H1 (cell line): ENCODE results near the gene RFX3. TPM values are rescaled to one million over a fixed set of nuclear protein-coding genes. Genes with fewer than 3 reads are reported as not detected.

Source experiments
- CTCF ChIA-PET: fragments of 300-600 bp; sonication (Branson Sonifier 250); formaldehyde crosslinking; loops from one replicate; lab custom pipeline; 2021; ENCODE audit not compliant: partially characterized antibody; lab: Charles Lee
- POLR2A ChIA-PET: fragments of 300-600 bp; sonication (Branson Sonifier 250); formaldehyde crosslinking; loops from one replicate; lab custom pipeline; 2021; ENCODE audit warnings: inconsistent platforms; ENCODE audit not compliant: partially characterized antibody; lab: Charles Lee
- DNase-seq, 2 experiments: peaks; one replicate each; pipeline versions ENCODE4 v3.0.0 to v3.0.0-alpha.2; 2010 to 2022; ENCODE audit warnings: low spot score in 2 of 2, low read depth in 1 of 2, mixed read lengths in 1 of 2
- FAIRE-seq: peaks from 2 replicates; lab custom pipeline; 2011; peaks lifted over from hg19 to GRCh38; lab: Jason Lieb, UNC
- H2AFZ ChIP-seq: 2 replicates; pipeline ENCODE4 v1.8.1; 2012; ENCODE audit warnings: low read length, inconsistent platforms
- H2AK5ac ChIP-seq: 2 replicates; pipeline ENCODE4 v1.6.1; 2013; ENCODE audit warnings: low read depth, low read length
- H2BK120ac ChIP-seq: replicated peaks from 2 replicates; pipeline ENCODE3; 2013; ENCODE audit warnings: low read depth, low read length, inconsistent platforms
- H2BK12ac ChIP-seq: 2 replicates; pipeline ENCODE4 v1.6.1; 2013; ENCODE audit warnings: low read depth, low read length
- H2BK15ac ChIP-seq: 2 replicates; pipeline ENCODE4 v1.6.1; 2013; ENCODE audit warnings: low read length
- H2BK20ac ChIP-seq: 2 replicates; pipeline ENCODE4 v1.6.1; 2013; ENCODE audit warnings: low read length
- H2BK5ac ChIP-seq: 2 replicates; pipeline ENCODE4 v1.6.1; 2013; ENCODE audit warnings: low read depth, low read length
- H3K14ac ChIP-seq: 2 replicates; pipeline ENCODE4 v1.6.1; 2013; ENCODE audit warnings: inconsistent platforms; ENCODE audit not compliant: insufficient read length
- H3K18ac ChIP-seq: 2 replicates; pipeline ENCODE4 v1.6.1; 2013; ENCODE audit warnings: low read length; ENCODE audit errors: extremely low read depth
- H3K23ac ChIP-seq: 2 replicates; pipeline ENCODE4 v1.6.1; 2013; ENCODE audit warnings: inconsistent platforms; ENCODE audit not compliant: insufficient read length
- H3K23me2 ChIP-seq: 2 replicates; pipeline ENCODE4 v1.6.1; 2013; ENCODE audit warnings: low read depth, low read length
- H3K27ac ChIP-seq: 2 replicates; pipeline ENCODE4 v1.6.1; 2011; ENCODE audit warnings: low read depth, low read length, inconsistent platforms
- H3K27me3 ChIP-seq, 4 experiments: replicated peaks in 1 of 4; 1 replicate in 1 of 4; 2 replicates in 3 of 4; pipeline versions ENCODE4 v1.6.1 to v1.8.1; 2011 to 2013; ENCODE audit warnings: low read length in 3 of 4, mild to moderate bottlenecking in 3 of 4, inconsistent platforms in 2 of 4, mixed read lengths in 2 of 4, moderate library complexity in 1 of 4; ENCODE audit not compliant: control insufficient read depth in 3 of 4, insufficient read depth in 3 of 4; ENCODE audit errors: extremely low read depth in 1 of 4
- H3K36me3 ChIP-seq, 4 experiments: 2 replicates each; pipeline versions ENCODE4 v1.6.1 to v1.8.1; 2011 to 2013; ENCODE audit warnings: mild to moderate bottlenecking in 4 of 4, low read length in 3 of 4, moderate library complexity in 2 of 4, control low read depth in 1 of 4, inconsistent platforms in 1 of 4; ENCODE audit not compliant: insufficient read depth in 4 of 4, control insufficient read depth in 2 of 4
- H3K4ac ChIP-seq: replicated peaks from 2 replicates; pipeline ENCODE3; 2013; ENCODE audit warnings: low read length, low read depth, mixed read lengths, inconsistent platforms; ENCODE audit not compliant: insufficient read length
- H3K4me1 ChIP-seq, 4 experiments: replicated peaks in 1 of 4; 1 replicate in 1 of 4; 2 replicates in 3 of 4; pipeline versions ENCODE4 v1.6.1 to v1.8.1; 2011 to 2013; ENCODE audit warnings: low read length in 3 of 4, inconsistent platforms in 2 of 4, mixed read lengths in 1 of 4; ENCODE audit not compliant: insufficient read depth in 4 of 4, control insufficient read depth in 3 of 4
- H3K4me2 ChIP-seq, 2 experiments: 2 replicates each; pipeline versions ENCODE4 v1.6.1 to v1.8.1; 2011 to 2013; ENCODE audit warnings: low read depth in 2 of 2, low read length in 2 of 2, control low read depth in 1 of 2, inconsistent platforms in 1 of 2, mild to moderate bottlenecking in 1 of 2; ENCODE audit not compliant: insufficient read depth in 1 of 2
- H3K4me3 ChIP-seq, 4 experiments: fragments of 200-600, 300-600 bp in 1 of 4; sonication (generic), shearing (Covaris generic), sonication (Bioruptor Twin) in 1 of 4; 2 replicates each; pipeline versions ENCODE4 v1.5.1 to v1.8.1; 2011 to 2016; ENCODE audit warnings: low read length in 4 of 4, low read depth in 3 of 4, control low read depth in 2 of 4, inconsistent platforms in 2 of 4, mild to moderate bottlenecking in 2 of 4, mixed read lengths in 1 of 4, moderate library complexity in 1 of 4; ENCODE audit not compliant: insufficient read depth in 2 of 4; ENCODE audit errors: extremely low read depth in 1 of 4
- H3K56ac ChIP-seq: replicated peaks from 2 replicates; pipeline ENCODE3; 2013; ENCODE audit warnings: low read depth, mild to moderate bottlenecking, mixed read lengths, low read length, inconsistent platforms; ENCODE audit not compliant: insufficient read length
- H3K79me1 ChIP-seq: 2 replicates; pipeline ENCODE4 v1.6.1; 2013; ENCODE audit warnings: low read depth, low read length, control low read depth
- H3K79me2 ChIP-seq, 2 experiments: 2 replicates each; pipeline versions ENCODE4 v1.6.1 to v1.8.1; 2012 to 2013; ENCODE audit warnings: low read length in 2 of 2, mild to moderate bottlenecking in 2 of 2, inconsistent platforms in 1 of 2; ENCODE audit not compliant: insufficient read depth in 2 of 2, control insufficient read depth in 1 of 2
- H3K9ac ChIP-seq, 4 experiments: replicated peaks in 1 of 4; 1 replicate in 1 of 4; 2 replicates in 3 of 4; pipeline versions ENCODE4 v1.6.1 to v1.8.1; 2011 to 2013; ENCODE audit warnings: low read depth in 3 of 4, low read length in 3 of 4, control low read depth in 2 of 4, mild to moderate bottlenecking in 2 of 4, moderate library complexity in 2 of 4, inconsistent platforms in 1 of 4; ENCODE audit errors: extremely low read depth in 1 of 4
- H3K9me3 ChIP-seq, 2 experiments: 2 replicates each; pipeline versions ENCODE4 v1.6.1 to v1.8.1; 2012 to 2013; ENCODE audit warnings: mild to moderate bottlenecking in 2 of 2, moderate library complexity in 2 of 2, control low read depth in 1 of 2, inconsistent platforms in 1 of 2, low read depth in 1 of 2, low read length in 1 of 2, mixed read lengths in 1 of 2; ENCODE audit not compliant: insufficient read depth in 2 of 2
- H4K20me1 ChIP-seq, 2 experiments: replicated peaks in 1 of 2; 2 replicates each; pipeline versions ENCODE3 to v1.8.1; 2011 to 2013; ENCODE audit warnings: inconsistent platforms in 2 of 2, low read length in 2 of 2, mild to moderate bottlenecking in 1 of 2; ENCODE audit not compliant: insufficient read depth in 2 of 2, control insufficient read depth in 1 of 2
- H4K5ac ChIP-seq: 2 replicates; pipeline ENCODE4 v1.6.1; 2013; ENCODE audit warnings: low read length, low read depth, mixed read lengths, inconsistent platforms; ENCODE audit not compliant: insufficient read length
- H4K8ac ChIP-seq: 2 replicates; pipeline ENCODE4 v1.8.0; 2013; ENCODE audit warnings: mild to moderate bottlenecking, moderate library complexity, low read length, inconsistent platforms; ENCODE audit not compliant: insufficient read depth; ENCODE audit errors: extremely low read depth
- H4K91ac ChIP-seq: replicated peaks from 2 replicates; pipeline ENCODE3; 2013; ENCODE audit warnings: low read length, mixed read lengths, inconsistent platforms; ENCODE audit not compliant: insufficient read length
- CBX5 ChIP-seq: fragments of 300-800, 300-1000 bp; sonication (generic); IDR thresholded peaks from 2 replicates; pipeline ENCODE4 v1.7.1; 2016; ENCODE audit warnings: antibody characterized with exemption, low read length, low read depth
- CREB1 ChIP-seq: IDR thresholded peaks from 2 replicates; pipeline ENCODE4 v1.6.1; 2012; ENCODE audit warnings: inconsistent platforms
- GTF2F1 ChIP-seq: IDR thresholded peaks from 2 replicates; pipeline ENCODE4 v1.6.1; 2012; ENCODE audit warnings: low read depth, low read length, improper control_type of control experiment, borderline replicate concordance
- JUND ChIP-seq: IDR thresholded peaks from 2 replicates; pipeline ENCODE4 v1.6.1; 2011; ENCODE audit warnings: mild to moderate bottlenecking, improper control_type of control experiment, low read length
- PHF8 ChIP-seq: fragments of 200-600 bp; sonication (generic); conservative IDR thresholded peaks from 2 replicates; pipeline ENCODE4 v1.7.1; 2012; ENCODE audit warnings: low read depth, mild to moderate bottlenecking, inconsistent platforms, low read length, moderate library complexity
- ZNF274 ChIP-seq: IDR thresholded peaks from 2 replicates; pipeline ENCODE4 v1.7.0; 2012; ENCODE audit warnings: low read length, borderline replicate concordance; ENCODE audit errors: extremely low read depth
- WGBS, 2 experiments: shearing (Covaris generic) in 1 of 2; methylation state at CpG; one replicate each; pipeline versions ENCODE4 v1.1.6 to v1.1.7; 2013 to 2015; ENCODE audit warnings: low lambda C conversion rate in 2 of 2, mixed read lengths in 2 of 2, inconsistent platforms in 1 of 2, low coverage in 1 of 2, missing lambda C conversion rate in 1 of 2; ENCODE audit not compliant: insufficient replicate concordance in 2 of 2, insufficient coverage in 1 of 2, insufficient read length in 1 of 2; ENCODE audit errors: extremely low coverage in 1 of 2, missing lambda C conversion rate in 1 of 2; 5-methylcytosine and 5-hydroxymethylcytosine counted together
- polyA plus RNA-seq, 7 experiments: library from polyadenylated mRNA; depleted of rRNA in 3 of 7; stranded (reverse) in 5 of 7; unstranded in 2 of 7; fragments of >200 nt in 5 of 7; fragments of 200-250 nt in 2 of 7; gene quantifications; 1 replicate in 5 of 7; 2 replicates in 1 of 7; 4 replicates in 1 of 7; pipeline versions ENCODE4 v1.2.1 to v1.2.3, GENCODE V29; 2011 to 2013; ENCODE audit warnings: missing spikeins in 2 of 7, mixed read lengths in 2 of 7
- total RNA-seq: library from RNA; stranded (reverse); fragmentation: NEBNext Ultra II Directional; extraction: Animal tissue kit (Norgen Biotek cat#: 25700); gene quantifications from 2 replicates; pipeline ENCODE4 v1.2.1, GENCODE V29; 2021
- TF ChIP-seq, protein P1 (sequence below): IDR thresholded peaks from 2 replicates; pipeline ENCODE4 v1.6.1; 2012; ENCODE audit warnings: inconsistent platforms

RFX3 gene
- total and polyA plus RNA-seq, 2 of the 8 experiments (the other 6 are each of a cell fraction or from before 2014, with no cell fraction given) = 4.9 to 22.6 TPM

- H3K36me3 ChIP-seq = no peaks in the 10 kb centered on the region
- no peak overlapping the region for H2BK5ac ChIP-seq
- ChIA-PET POLR2A (no interaction called here), CTCF (no interaction called here)
- H3K4me1 ChIP-seq = peaks cover 0 to 3% (median 0%) of the 10 kb centered on the region in 4 experiments; a peak in 2 of 7 replicates
- H2BK12ac ChIP-seq = no peak overlapping the region
- H3K9me3 ChIP-seq = no peaks in the 10 kb centered on the region
- WGBS, 2 experiments = 97% methylated on average over 2 of the region's 2 CpGs; no CpG with 5 or more reads in 1 of the 2 experiments
- H3K9ac ChIP-seq = no peak overlapping the region
- no peak overlapping the region for H2BK15ac ChIP-seq
- H4K20me1 ChIP-seq = no peaks in the 10 kb centered on the region
- no peak overlapping the region for H2BK20ac ChIP-seq
- no peak overlapping the region for H3K23ac ChIP-seq
- no peak overlapping the region for H3K18ac ChIP-seq
- no peaks in the 10 kb centered on the region for H3K27me3 ChIP-seq
- no peak overlapping the region for H3K27ac ChIP-seq
- no peak overlapping the region for H4K8ac ChIP-seq
- FAIRE-seq = no peak
- no peak overlapping the region for H2AK5ac ChIP-seq
- H2AFZ ChIP-seq = no peak overlapping the region
- H3K79me2 ChIP-seq = no peaks in the 10 kb centered on the region
- no peak overlapping the region for H2BK120ac ChIP-seq
- H3K4me2 ChIP-seq = no peak overlapping the region
- no peak overlapping the region for H3K56ac ChIP-seq
- no peak for DNase-seq
- no peak overlapping the region for H4K91ac ChIP-seq
- no peaks in the 10 kb centered on the region for H3K79me1 ChIP-seq
- H3K14ac ChIP-seq = no peak overlapping the region
- H3K23me2 ChIP-seq = no peaks in the 10 kb centered on the region
- H3K4me3 ChIP-seq = no peak overlapping the region
- no peak overlapping the region for H4K5ac ChIP-seq
- H3K4ac ChIP-seq = no peak overlapping the region
- TF ChIP-seq GTF2F1 (no peak), PHF8 (no peak), CBX5 (no peak), ZNF274 (no peak), CREB1 (no peak), JUND (no peak)
- TF ChIP-seq, protein P1, sequence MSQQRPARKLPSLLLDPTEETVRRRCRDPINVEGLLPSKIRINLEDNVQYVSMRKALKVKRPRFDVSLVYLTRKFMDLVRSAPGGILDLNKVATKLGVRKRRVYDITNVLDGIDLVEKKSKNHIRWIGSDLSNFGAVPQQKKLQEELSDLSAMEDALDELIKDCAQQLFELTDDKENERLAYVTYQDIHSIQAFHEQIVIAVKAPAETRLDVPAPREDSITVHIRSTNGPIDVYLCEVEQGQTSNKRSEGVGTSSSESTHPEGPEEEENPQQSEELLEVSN = no peak
Observed at GRCh38 chr9:3371842-3372241, 154.0 kb downstream of the RFX3 start.
